Lung (tissue), 10 donors: ENCODE results near the gene SEC22B. TPM values are rescaled to one million over a fixed set of nuclear protein-coding genes. Genes with fewer than 3 reads are reported as not detected.
"Not testable (repeated sequence)": the region's sequence is repeated elsewhere in the genome, so short reads cannot be mapped to it uniquely, and the experiment has no call there.

Experiments used
- ATAC-seq: fragments of 200-7000 bp; cut with Tn5 transposase; one replicate; pipeline ENCODE4 v1.9.1; 2020; ENCODE audit warnings: moderate number of reproducible peaks; ENCODE audit not compliant: insufficient read depth, low FRiP score
- DNase-seq, 3 donors: peaks; one replicate each; pipeline ENCODE4 v3.0.0-alpha.2; 2013 to 2017
- H3K27ac ChIP-seq, 2 donors: one replicate each; pipeline ENCODE4 v1.5.1; 2013; ENCODE audit warnings: mild to moderate bottlenecking in 2 of 2, moderate library complexity in 2 of 2, control low read depth in 1 of 2, inconsistent platforms in 1 of 2, low read depth in 1 of 2, low read length in 1 of 2
- H3K27me3 ChIP-seq, 3 donors: one replicate each; pipeline ENCODE4 v1.5.1; 2013; ENCODE audit warnings: low read length in 2 of 3; ENCODE audit not compliant: control insufficient read depth in 3 of 3, insufficient read depth in 3 of 3
- H3K36me3 ChIP-seq, 4 donors: one replicate each; pipeline ENCODE4 v1.5.1; 2013; ENCODE audit warnings: low read length in 4 of 4, mild to moderate bottlenecking in 1 of 4, moderate library complexity in 1 of 4; ENCODE audit not compliant: control insufficient read depth in 4 of 4, insufficient read depth in 4 of 4
- H3K4me1 ChIP-seq, 5 donors: one replicate each; pipeline ENCODE4 v1.5.1; 2013; ENCODE audit warnings: low read length in 5 of 5, mild to moderate bottlenecking in 2 of 5, moderate library complexity in 1 of 5; ENCODE audit not compliant: control insufficient read depth in 5 of 5, insufficient read depth in 5 of 5
- H3K4me3 ChIP-seq: one replicate; pipeline ENCODE4 v1.5.1; 2013; ENCODE audit warnings: mild to moderate bottlenecking, control low read depth, moderate library complexity
- H3K9ac ChIP-seq, 2 donors: one replicate each; pipeline ENCODE4 v1.5.1; 2013; ENCODE audit warnings: low read length in 2 of 2, control low read depth in 1 of 2; ENCODE audit not compliant: insufficient read depth in 1 of 2
- H3K9me3 ChIP-seq, 4 donors: one replicate each; pipeline ENCODE4 v1.5.1; 2013; ENCODE audit warnings: low read length in 3 of 4, mild to moderate bottlenecking in 1 of 4, moderate library complexity in 1 of 4; ENCODE audit not compliant: control insufficient read depth in 4 of 4, insufficient read depth in 3 of 4
- WGBS, 2 donors: extraction: QIAGEN DNeasy Blood & Tissue Kit; methylation state at CpG; one replicate each; pipeline ENCODE4 v1.1.7; 2013; 5-methylcytosine and 5-hydroxymethylcytosine counted together
- polyA plus RNA-seq, 2 donors: library from polyadenylated mRNA; stranded (reverse); fragments of 200-250 nt; gene quantifications; one replicate each; pipeline ENCODE4 v1.2.1, GENCODE V29; 2013
- total RNA-seq, 2 donors: library from RNA; depleted of rRNA in 1 of 2; stranded (reverse); fragments of >200 nt in 1 of 2; gene quantifications; one replicate each; pipeline ENCODE4 v1.2.1, GENCODE V29; 2014 to 2021
- donor health status: Bipolar disorder and iron deficiency.
- donor health status: healthy.
- donor health status: DM: yes; HTN: yes; CAD: no.

The SEC22B gene
- total and polyA plus RNA-seq, 4 donors = 20.6 to 50.8 (median 25.7) TPM

DNA sequence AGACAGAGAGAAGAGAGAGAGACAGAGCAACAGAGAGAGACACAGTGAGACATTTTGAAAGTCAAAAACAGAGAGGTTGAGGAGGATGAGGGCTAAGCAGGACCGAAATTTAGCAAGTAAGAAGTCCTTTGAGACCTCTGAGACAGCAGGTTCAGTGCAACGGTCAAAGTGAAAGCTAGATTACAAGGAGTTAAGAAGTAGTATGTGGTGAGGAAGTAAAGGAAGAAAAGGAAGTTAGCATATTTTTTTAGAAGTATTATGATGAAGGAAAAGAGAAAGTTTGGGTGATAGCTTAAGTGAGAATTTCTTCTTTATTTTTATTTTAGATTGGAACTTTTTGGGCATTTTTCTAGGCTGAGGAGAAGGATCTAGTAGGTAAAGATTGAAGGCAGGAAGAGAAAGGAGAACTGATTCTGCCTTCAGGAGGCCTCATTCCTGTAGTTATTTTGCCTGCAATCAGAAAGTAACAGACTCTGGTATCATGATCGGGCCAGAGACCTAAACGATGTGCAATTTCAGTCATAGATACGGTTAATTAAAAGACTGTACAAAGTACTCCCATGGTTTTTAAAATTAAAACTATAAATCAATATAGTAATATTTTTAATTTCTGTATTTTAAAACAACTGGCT is 53.9 kb downstream of the SEC22B start:
- WGBS, 2 donors = 29 to 33% methylated on average over 1 of the region's 5 CpGs
- not testable (repeated sequence) for H3K27me3 ChIP-seq, H3K36me3 ChIP-seq, H3K9ac ChIP-seq, H3K4me3 ChIP-seq, ATAC-seq, H3K27ac ChIP-seq, H3K4me1 ChIP-seq, H3K9me3 ChIP-seq, DNase-seq

DNA sequence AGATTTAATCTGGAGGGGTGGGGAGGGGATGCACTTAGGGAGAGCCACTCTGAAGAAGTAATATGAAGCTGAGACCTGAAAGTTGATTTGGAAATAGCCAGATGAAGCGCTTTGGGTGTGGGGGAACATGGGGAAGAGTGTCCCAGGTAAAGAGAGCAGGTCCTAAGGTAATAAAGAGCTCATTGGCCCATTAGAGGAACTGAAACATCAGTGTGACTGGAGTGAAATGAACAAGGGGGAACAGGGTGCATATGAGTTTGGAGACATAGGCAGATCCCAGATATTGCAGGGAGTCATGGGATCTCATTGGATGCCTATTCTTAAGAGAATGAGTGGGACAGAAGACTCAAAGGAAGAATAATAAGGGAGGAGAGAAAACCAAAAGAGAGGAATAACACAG is 54.5 kb downstream of the SEC22B start:
- 71 to 81% methylated on average over 1 of the region's 1 CpG for WGBS, 2 donors
- H3K9me3 ChIP-seq, ATAC-seq, H3K9ac ChIP-seq, H3K4me1 ChIP-seq, DNase-seq, H3K27me3 ChIP-seq, H3K4me3 ChIP-seq, H3K36me3 ChIP-seq, H3K27ac ChIP-seq: not testable (repeated sequence)

DNA sequence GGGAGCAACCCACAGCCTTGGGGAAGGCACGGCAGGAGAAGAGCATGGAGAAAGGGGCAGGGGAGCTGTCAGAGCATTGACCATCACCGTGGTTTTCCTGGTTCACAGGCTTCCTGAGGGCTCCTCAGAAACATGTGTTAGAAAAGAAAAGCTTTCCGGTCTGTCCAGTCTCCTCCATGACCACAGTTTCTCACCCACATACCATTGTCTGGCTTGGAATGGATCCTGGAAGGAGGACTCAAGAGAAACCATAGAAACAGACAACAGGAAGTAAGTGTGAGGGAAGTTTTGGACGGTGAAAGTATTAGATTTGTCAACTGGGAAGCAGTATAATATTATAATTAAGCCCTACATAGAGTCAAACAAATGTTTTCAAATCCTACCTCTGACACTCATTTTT is 55.8 kb downstream of the SEC22B start:
- not testable (repeated sequence) for H3K4me1 ChIP-seq, H3K4me3 ChIP-seq, H3K27me3 ChIP-seq, H3K9ac ChIP-seq, DNase-seq, H3K27ac ChIP-seq, H3K9me3 ChIP-seq, H3K36me3 ChIP-seq, ATAC-seq
- 0% methylated on average over 1 of the region's 4 CpGs; no CpG with 5 or more reads in 1 of the 2 donors for WGBS, 2 donors

DNA sequence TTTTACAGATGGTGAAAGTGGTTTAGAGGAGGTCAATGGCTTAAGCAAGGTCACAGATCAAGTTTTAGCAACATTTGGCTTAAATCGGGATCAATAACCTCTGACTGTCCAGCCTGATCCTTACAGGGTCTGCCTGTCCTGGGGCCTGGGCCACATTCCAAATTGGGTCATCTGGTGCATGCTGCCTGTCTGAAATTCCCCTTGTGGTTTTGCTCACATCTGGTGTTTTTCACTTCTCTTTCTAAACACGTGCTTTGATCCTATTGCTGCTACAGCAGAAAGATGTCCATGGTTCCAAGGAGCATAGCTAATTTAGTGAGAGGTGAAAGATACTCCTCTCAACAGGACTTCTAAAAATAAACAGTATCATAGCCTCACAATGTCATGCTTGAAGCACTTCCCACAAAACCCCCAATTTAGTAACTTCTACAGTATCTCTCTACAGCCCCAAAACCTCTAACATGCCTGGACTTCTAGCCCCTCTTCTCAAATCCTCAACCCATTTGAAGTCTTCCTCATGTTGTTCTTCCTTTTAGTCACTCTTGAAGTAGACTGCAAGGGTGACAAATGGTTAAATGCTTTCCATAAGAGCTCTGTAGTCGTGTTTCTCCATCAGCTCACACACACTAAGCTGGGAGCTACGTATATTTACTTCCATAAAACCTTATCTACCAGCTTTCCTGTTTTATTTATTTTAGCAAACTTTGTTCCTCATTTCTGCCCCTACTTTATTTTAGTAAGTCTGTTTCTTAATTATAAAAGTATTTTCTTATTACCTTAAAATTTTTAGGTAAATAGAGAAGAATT is 58.7 kb downstream of the SEC22B start:
- peak in 2 of 3 donors; percentile 28 to 59 for DNase-seq
- ATAC-seq = not testable (repeated sequence)

DNA sequence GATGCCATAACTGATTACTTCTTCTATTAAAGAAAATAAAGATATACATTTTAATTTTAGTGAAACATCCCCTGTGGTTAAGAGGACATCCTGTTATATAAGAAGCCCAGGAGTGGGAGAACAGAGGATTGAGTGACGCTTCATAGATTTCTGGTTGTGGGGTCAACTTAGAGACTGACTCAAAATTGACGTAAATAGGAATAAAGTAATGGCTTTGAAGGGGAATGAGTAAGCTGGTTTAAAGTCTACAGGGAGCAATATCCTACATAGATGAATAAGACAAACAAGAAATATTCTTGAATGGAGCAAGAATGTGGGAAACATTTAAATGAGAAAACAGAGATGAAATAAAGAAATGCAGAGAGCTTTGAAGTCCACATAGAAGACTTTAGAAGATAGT is 60.2 kb downstream of the SEC22B start:
- H3K4me3 ChIP-seq, H3K4me1 ChIP-seq, H3K9me3 ChIP-seq, H3K9ac ChIP-seq, ATAC-seq, DNase-seq, H3K36me3 ChIP-seq, H3K27me3 ChIP-seq, H3K27ac ChIP-seq: not testable (repeated sequence)
- WGBS, 2 donors = 86 to 88% methylated on average over 2 of the region's 2 CpGs

More for the DNA sequence above, 58.7 kb downstream of the SEC22B start:
- H3K36me3 ChIP-seq, H3K4me1 ChIP-seq, H3K9ac ChIP-seq, H3K27ac ChIP-seq, H3K4me3 ChIP-seq, H3K9me3 ChIP-seq, H3K27me3 ChIP-seq: not testable (repeated sequence)
- WGBS, 2 donors = 14 to 28% methylated on average over 2 to 3 of the region's 4 CpGs

DNA sequence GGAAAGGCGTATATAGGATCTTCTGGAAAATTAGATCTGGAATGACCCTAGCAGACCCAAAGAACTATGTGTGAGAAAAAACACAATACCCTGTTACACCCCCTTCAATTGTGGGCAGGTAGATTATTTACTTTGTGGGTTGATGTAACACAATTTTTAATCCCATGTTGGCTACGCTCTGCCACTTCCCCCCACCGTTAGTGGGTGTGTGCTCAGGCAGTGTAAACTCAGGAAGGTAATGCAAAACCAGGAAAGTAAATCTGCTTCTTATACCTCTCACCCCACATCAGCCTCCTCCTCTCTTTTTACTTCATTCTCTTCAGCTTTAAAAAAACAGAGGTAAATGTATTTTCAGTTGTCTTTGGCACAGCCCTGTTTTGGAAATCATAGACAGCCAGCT is 63.2 kb downstream of the SEC22B start:
- H3K36me3 ChIP-seq, H3K4me3 ChIP-seq, H3K4me1 ChIP-seq, H3K27ac ChIP-seq, H3K27me3 ChIP-seq, ATAC-seq, H3K9ac ChIP-seq, H3K9me3 ChIP-seq, DNase-seq: not testable (repeated sequence)
- 50% methylated on average over 1 of the region's 3 CpGs; no CpG with 5 or more reads in 1 of the 2 donors for WGBS, 2 donors

DNA sequence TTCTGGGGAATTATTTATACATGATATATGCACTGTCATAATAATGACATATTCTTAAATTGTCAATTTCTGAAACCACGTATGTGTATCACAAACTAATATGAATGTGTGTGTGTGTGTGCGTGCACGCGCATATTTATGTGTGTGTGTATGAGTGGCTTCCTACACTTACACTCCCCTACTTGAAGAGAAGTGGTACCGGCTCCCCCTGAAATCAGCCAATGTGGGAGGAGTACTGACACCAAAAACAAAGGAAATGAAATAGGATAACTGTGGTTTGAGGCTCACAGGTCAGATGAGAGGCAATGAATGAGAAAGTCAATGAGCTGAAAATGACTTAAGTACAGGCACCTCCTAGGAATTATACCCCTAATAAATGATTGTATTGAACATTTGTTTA is 64.1 kb downstream of the SEC22B start:
- DNase-seq, H3K27me3 ChIP-seq, H3K9me3 ChIP-seq, H3K4me3 ChIP-seq, ATAC-seq, H3K27ac ChIP-seq, H3K4me1 ChIP-seq, H3K36me3 ChIP-seq, H3K9ac ChIP-seq: not testable (repeated sequence)
- WGBS, 2 donors = 68 to 74% methylated on average over 5 of the region's 5 CpGs

DNA sequence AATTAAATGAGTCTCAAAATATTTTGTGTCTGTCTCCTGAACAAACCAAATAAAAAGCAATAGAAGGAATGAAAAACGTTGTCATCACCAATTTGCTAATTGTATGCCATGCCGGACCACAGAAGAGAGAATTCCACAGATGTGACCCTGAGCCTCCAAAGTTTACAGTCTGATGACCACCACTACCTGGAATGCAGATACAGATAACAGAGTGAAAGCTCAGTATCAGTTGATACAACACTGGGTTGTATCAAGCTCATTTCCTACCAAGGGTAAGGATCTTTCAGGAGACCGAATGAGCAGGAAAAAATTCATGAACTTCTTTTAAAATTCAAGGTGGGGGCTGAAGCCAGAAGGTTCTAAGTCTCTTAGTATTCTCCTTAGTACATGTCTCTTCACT is 64.5 kb downstream of the SEC22B start:
- DNase-seq, H3K36me3 ChIP-seq, H3K27ac ChIP-seq, H3K27me3 ChIP-seq, ATAC-seq, H3K4me3 ChIP-seq, H3K9ac ChIP-seq, H3K4me1 ChIP-seq, H3K9me3 ChIP-seq: not testable (repeated sequence)
- no CpG with 5 or more reads among the region's 3 CpGs for WGBS, 2 donors
